ENCODE results near the gene C1RL. TPM values are rescaled to one million over a fixed set of nuclear protein-coding genes. Genes with fewer than 3 reads are reported as not detected.

Gene C1RL
- total RNA-seq, 2 experiments from 2014 or later = 3.0 to 10.4 TPM

- TF ChIP-seq CTCF (conservative IDR thresholded peaks at IDR 0.05; ENCODE audit: low read length) (no peak), EZH2phosphoT487 (IDR thresholded peaks at IDR 0.05; ENCODE audit: borderline replicate concordance, low read depth, low read length) (no peak)
- H3K9me2 ChIP-seq (ENCODE audit: insufficient read depth, low read length) = no peaks in the 10 kb centered on the region
- H3K4me3 ChIP-seq (ENCODE audit: low read depth, low read length, poor library complexity, severe bottlenecking) = no peak overlapping the region
- no peaks in the 10 kb centered on the region for H3K4me1 ChIP-seq (ENCODE audit: insufficient read depth, low read length, poor library complexity, severe bottlenecking)
- H3K9me3 ChIP-seq (ENCODE audit: low read length) = no peaks in the 10 kb centered on the region
- no TSS peak for BruUV-seq (replicated peaks)
- H3K36me3 ChIP-seq (ENCODE audit: insufficient read depth, low read length) = no peaks in the 10 kb centered on the region
- intact Hi-C loops (cut with micrococcal nuclease; ENCODE audit: unreplicated experiment) = no loop called here
- ChIA-PET POLR2A (interaction anchor here (0.6 to 1.1 kb wide), 2 partner anchors 10 to 317 kb away, joined by 3 read pairs; no protein-coding TSS in a partner anchor), CTCF (ENCODE audit: unreplicated experiment) (no interaction called here)
- H2AFZ ChIP-seq (ENCODE audit: low read length) = no peak overlapping the region
- no peak overlapping the region for H3K4me2 ChIP-seq (ENCODE audit: low read length)
- H4K20me1 ChIP-seq (ENCODE audit: insufficient read depth, low read length) = no peaks in the 10 kb centered on the region
- no peak overlapping the region for H3K27ac ChIP-seq (ENCODE audit: low read depth, low read length, poor library complexity, severe bottlenecking)
- DNase-seq (ENCODE audit: low spot score) = no peak
- H3K79me2 ChIP-seq (ENCODE audit: insufficient read depth, low read depth, low read length) = no peaks in the 10 kb centered on the region
These were observed 46.0 kb upstream of the C1RL start for GRCh38 chr12:7154901-7155470.

GRCh38 chr12:7154042-7154441, 45.0 kb upstream of the C1RL start:
- CTCF ChIA-PET (ENCODE audit: unreplicated experiment) = no interaction called here

More at GRCh38 chr12:7154042-7154441, 45.0 kb upstream of the C1RL start:
- Histone ChIP-seq H3K36me3 (ENCODE audit: insufficient read depth, low read length) (no peaks in the 10 kb centered on the region), H3K9me2 (ENCODE audit: insufficient read depth, low read length) (no peaks in the 10 kb centered on the region), H3K4me2 (ENCODE audit: low read length) (no peak overlapping the region), H3K4me3 (ENCODE audit: low read depth, low read length, poor library complexity, severe bottlenecking) (no peak overlapping the region), H2AFZ (ENCODE audit: low read length) (no peak overlapping the region), H3K9me3 (ENCODE audit: low read length) (no peaks in the 10 kb centered on the region), H3K4me1 (ENCODE audit: insufficient read depth, low read length, poor library complexity, severe bottlenecking) (no peaks in the 10 kb centered on the region), H4K20me1 (ENCODE audit: insufficient read depth, low read length) (no peaks in the 10 kb centered on the region), H3K79me2 (ENCODE audit: insufficient read depth, low read depth, low read length) (no peaks in the 10 kb centered on the region), H3K27ac (ENCODE audit: low read depth, low read length, poor library complexity, severe bottlenecking) (no peak overlapping the region)
- POLR2A ChIA-PET = interaction anchor here (0.8 to 1.0 kb wide), 3 partner anchors 13 to 144 kb away, joined by 3 read pairs; no protein-coding TSS in a partner anchor
- TF ChIP-seq CTCF (conservative IDR thresholded peaks at IDR 0.05; ENCODE audit: low read length) (no peak), EZH2phosphoT487 (IDR thresholded peaks at IDR 0.05; ENCODE audit: borderline replicate concordance, low read depth, low read length) (no peak)
- no peak for DNase-seq (ENCODE audit: low spot score)
- no TSS peak for BruUV-seq (replicated peaks)
- intact Hi-C loops (cut with micrococcal nuclease; ENCODE audit: unreplicated experiment) = no loop called here
